Spleen (tissue), 7 donors: ENCODE data around the gene CSHL1.
"Not testable (repeated sequence)": the region's sequence is repeated elsewhere in the genome, so short reads cannot be mapped to it uniquely, and the experiment has no call there.

Experiments
- CTCF ChIP-seq, 11 experiments: fragments of 200-600 bp in 7 of 11; fragments of 450-650 bp in 4 of 11; sonication (generic) in 4 of 11; IDR thresholded peaks in 8 of 11; conservative IDR thresholded peaks in 3 of 11; 1 replicate in 7 of 11; 2 replicates in 4 of 11; pipeline versions ENCODE4 v1.4.0 to v1.8.0; 2016 to 2021; ENCODE audit warnings: antibody characterized with exemption in 11 of 11, inconsistent platforms in 4 of 11, mild to moderate bottlenecking in 1 of 11
- POLR2A ChIP-seq, 3 donors: fragments of 450-650 bp; IDR thresholded peaks; one replicate each; pipeline ENCODE4 v1.5.1; 2017; ENCODE audit warnings: antibody characterized with exemption in 3 of 3, mild to moderate bottlenecking in 1 of 3
- POLR2AphosphoS5 ChIP-seq, 3 donors: sonication (generic); formaldehyde crosslinking; IDR thresholded peaks; one replicate each; pipeline ENCODE4 v1.5.1; 2017; ENCODE audit warnings: antibody characterized with exemption in 3 of 3
- donor health status: DM: no; HTN: no; CAD: no; lungs with moderate emphysema.
- donor health status: DM: no; HTN: no; CAD: no.
- donor health status: DM: no; HTN: no; CAD: no.

- not testable (repeated sequence) for TF ChIP-seq CTCF (IDR thresholded peaks at IDR 0.05 in 8 of 11, conservative IDR thresholded peaks at IDR 0.05 in 3 of 11); POLR2AphosphoS5 (IDR thresholded peaks at IDR 0.05); POLR2A (IDR thresholded peaks at IDR 0.05)
These were observed 18.6 kb downstream of the CSHL1 start for GRCh38 chr17:63892316-63893037.
